ENCODE results near the gene PDZD7. TPM values are rescaled to one million over a fixed set of nuclear protein-coding genes. Genes with fewer than 3 reads are reported as not detected.
A peak's percentile ranks its signal among the peaks of the same experiment; 100 is the strongest.
"Not testable (repeated sequence)": the region's sequence is repeated elsewhere in the genome, so short reads cannot be mapped to it uniquely, and the experiment has no call there.

The PDZD7 gene
- total RNA-seq, 4 donors from 2014 or later = 0.84 to 2.4 (median 1.9) TPM

DNA sequence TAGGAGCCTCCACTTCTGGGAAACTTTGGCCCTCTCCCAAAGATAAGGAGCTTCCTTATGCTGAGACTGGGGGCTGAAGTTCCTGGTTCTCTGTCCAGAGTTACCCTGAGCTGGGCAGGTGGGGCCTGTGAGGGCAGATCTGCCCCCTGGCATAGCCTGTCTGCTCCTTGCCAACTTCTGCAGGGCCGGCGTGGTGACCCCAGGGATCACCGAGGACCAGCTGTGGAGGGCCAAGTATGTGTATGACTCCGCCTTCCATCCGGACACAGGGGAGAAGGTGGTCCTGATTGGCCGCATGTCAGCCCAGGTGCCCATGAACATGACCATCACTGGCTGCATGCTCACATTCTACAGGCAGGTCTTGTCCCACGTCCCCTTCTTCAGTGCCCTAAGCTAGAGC, 4.4 kb upstream of the PDZD7 start:
- Histone ChIP-seq H3K4me1 (peaks cover 0 to 22% (median 18%) of the 10 kb centered on the region in 4 donors), H3K9me3 (no peaks in the 10 kb centered on the region), H3K27ac (no peak overlapping the region), H3K4me3 (no peak overlapping the region), H3K36me3 (peaks cover 3 to 59% (median 26%) of the 10 kb centered on the region in 3 donors), H3K27me3 (no peaks in the 10 kb centered on the region)
- 81 to 91% methylated on average over 7 of the region's 7 CpGs for WGBS, 2 donors
- DNase-seq (ENCODE audit: low spot score in 2 of 2) = no peak
- TF ChIP-seq CTCF (IDR thresholded peaks at IDR 0.05) = no peak
- no peak for TF ChIP-seq POLR2A (IDR thresholded peaks at IDR 0.05)
- TF ChIP-seq EP300 (IDR thresholded peaks at IDR 0.05) = no peak

GRCh38 chr10:101034404-101034803, 3.5 kb upstream of the PDZD7 start:
- DNase-seq (ENCODE audit: low spot score in 2 of 2); H3K27me3 ChIP-seq; H3K4me3 ChIP-seq; H3K9me3 ChIP-seq; H3K27ac ChIP-seq: not testable (repeated sequence)
- Histone ChIP-seq H3K4me1 (peaks cover 0 to 30% (median 19%) of the 10 kb centered on the region in 4 donors), H3K36me3 (peaks cover 3 to 50% (median 26%) of the 10 kb centered on the region in 3 donors)
- 93 to 98% methylated on average over 4 of the region's 4 CpGs for WGBS, 2 donors

DNA sequence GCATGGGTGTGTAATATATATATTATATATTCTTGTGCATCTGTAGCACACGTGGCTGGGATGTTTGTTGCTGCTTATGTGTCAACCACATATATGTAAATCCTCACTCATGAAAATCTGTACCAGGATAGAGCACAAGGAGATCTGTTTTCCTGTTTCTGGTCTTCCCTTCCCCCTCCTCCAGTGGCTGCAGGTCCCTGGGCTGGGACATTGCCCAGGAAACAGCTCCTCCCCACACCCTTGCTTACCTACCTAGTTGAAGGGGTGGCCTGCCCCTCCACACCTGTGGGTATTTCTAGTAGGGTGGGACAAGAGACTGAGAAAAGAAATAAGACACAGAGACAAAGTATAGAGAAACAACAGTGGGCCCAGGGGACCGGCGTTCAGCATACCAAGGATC, 2.3 kb upstream of the PDZD7 start:
- Histone ChIP-seq H3K36me3 (peaks cover 3 to 39% (median 26%) of the 10 kb centered on the region in 3 donors), H3K27ac (peak overlapping the region; percentile 14 to 99 (median 99)), H3K4me3 (peak overlapping the region in 3 of 4 donors; percentile 69 to 86 (median 85)), H3K9me3 (no peaks in the 10 kb centered on the region), H3K4me1 (peaks cover 0 to 37% (median 21%) of the 10 kb centered on the region in 4 donors), H3K27me3 (no peaks in the 10 kb centered on the region)
- no peak for DNase-seq (ENCODE audit: low spot score in 2 of 2)
- 62 to 71% methylated on average over 3 of the region's 3 CpGs for WGBS, 2 donors
- no peak for TF ChIP-seq EP300 (IDR thresholded peaks at IDR 0.05)
- no peak for TF ChIP-seq CTCF (IDR thresholded peaks at IDR 0.05)

GRCh38 chr10:101032637-101033224, 1.8 kb upstream of the PDZD7 start:
- WGBS, 2 donors = 2 to 4% methylated on average over 6 of the region's 6 CpGs
- Histone ChIP-seq H3K9me3 (no peaks in the 10 kb centered on the region), H3K27me3 (no peaks in the 10 kb centered on the region), H3K4me3 (peak overlapping the region; percentile 69 to 86 (median 80)), H3K4me1 (peaks cover 0 to 37% (median 21%) of the 10 kb centered on the region in 4 donors), H3K27ac (peak overlapping the region; percentile 98 to 99 (median 99)), H3K36me3 (peaks cover 3 to 33% (median 25%) of the 10 kb centered on the region in 3 donors)
- TF ChIP-seq POLR2A (IDR thresholded peaks at IDR 0.05) (no peak), CTCF (IDR thresholded peaks at IDR 0.05) (no peak), EP300 (IDR thresholded peaks at IDR 0.05) (no peak)
- DNase-seq (ENCODE audit: low spot score in 2 of 2) = peak in 1 of 2 donors; percentile 65

- Histone ChIP-seq H3K4me1 (peaks cover 0 to 37% (median 21%) of the 10 kb centered on the region in 4 donors), H3K27me3 (no peaks in the 10 kb centered on the region), H3K36me3 (peaks cover 2 to 26% (median 18%) of the 10 kb centered on the region in 3 donors), H3K27ac (peak overlapping the region; percentile 98 to 99 (median 99)), H3K4me3 (peak overlapping the region; percentile 69 to 86 (median 80)), H3K9me3 (no peaks in the 10 kb centered on the region)
- peak; percentile 71 to 73 for DNase-seq (ENCODE audit: low spot score in 2 of 2)
- WGBS, 2 donors = 0 to 1% methylated on average over 15 to 46 of the region's 47 CpGs
- TF ChIP-seq POLR2A (IDR thresholded peaks at IDR 0.05) (peak; percentile 42 to 88), EP300 (IDR thresholded peaks at IDR 0.05) (peak in 1 of 2 donors; percentile 95), CTCF (IDR thresholded peaks at IDR 0.05) (peak in 2 of 5 experiments; percentile 34 to 36)
Observed at GRCh38 chr10:101031796-101032636, 1.1 kb upstream of the PDZD7 start.
